Stimulated activated CD4-positive, alpha-beta T cell treated with anti-CD3 and anti-CD28 coated beads, Interleukin-15, amount 100 ng/mL, for 1 hour (primary cell): ENCODE measurements around the gene COPS3.
A peak's percentile ranks its signal among the peaks of the same experiment; 100 is the strongest.

Experiments used
- DNase-seq, 2 donors: peaks; one replicate each; pipeline ENCODE4 v3.0.0-alpha.2; 2020; ENCODE audit warnings: low read depth in 1 of 2, low spot score in 1 of 2

The COPS3 gene

GRCh38 chr17:17280613-17281549, at the start of gene COPS3:
Gene COPS3 (minus strand): TSS chr17:17281246. CDS start chr17:17281186, 60 bp downstream.
- peak; percentile 89 to 90 for DNase-seq

- no peak for DNase-seq
These were observed 47.2 kb upstream of the COPS3 start for GRCh38 chr17:17328251-17328650.

- no peak for DNase-seq
These were observed 45.3 kb upstream of the COPS3 start for GRCh38 chr17:17326275-17326875.

- DNase-seq, result no peak
These were observed 44.8 kb upstream of the COPS3 start for GRCh38 chr17:17325816-17326215.

GRCh38 chr17:17325228-17325627, 44.2 kb upstream of the COPS3 start:
- no peak for DNase-seq

- no peak for DNase-seq
These were observed 43.6 kb upstream of the COPS3 start for GRCh38 chr17:17324616-17325015.

GRCh38 chr17:17322516-17323510, 41.8 kb upstream of the COPS3 start:
- no peak for DNase-seq

- no peak for DNase-seq
These were observed 40.4 kb upstream of the COPS3 start for GRCh38 chr17:17321356-17322025.

- no peak for DNase-seq
These were observed 39.8 kb upstream of the COPS3 start for GRCh38 chr17:17320911-17321220.

GRCh38 chr17:17320188-17320910, 39.3 kb upstream of the COPS3 start:
- no peak for DNase-seq

- no peak for DNase-seq
These were observed 34.2 kb upstream of the COPS3 start for GRCh38 chr17:17315142-17315821.

GRCh38 chr17:17314501-17315071, 33.5 kb upstream of the COPS3 start:
- no peak for DNase-seq

GRCh38 chr17:17313350-17313991, 32.4 kb upstream of the COPS3 start:
- peak; percentile 52 to 60 for DNase-seq

GRCh38 chr17:17309356-17309755, 28.3 kb upstream of the COPS3 start:
- no peak for DNase-seq

- peak in 1 of 2 donors; percentile 10 for DNase-seq
These were observed 24.3 kb upstream of the COPS3 start for GRCh38 chr17:17305281-17305801.

- DNase-seq, result no peak
These were observed 23.5 kb upstream of the COPS3 start for GRCh38 chr17:17304521-17304985.

GRCh38 chr17:17303847-17304490, 22.9 kb upstream of the COPS3 start:
- DNase-seq, result no peak
